Epithelial cell of umbilical artery (primary cell): ENCODE results near the gene ZNF132. TPM values are rescaled to one million over a fixed set of nuclear protein-coding genes. Genes with fewer than 3 reads are reported as not detected.

Experiments used
- total RNA-seq: library from RNA; depleted of rRNA; stranded (reverse); fragments of >200 nt; gene quantifications from 2 replicates; pipeline ENCODE4 v1.2.3, GENCODE V29; 2014

The ZNF132 gene
- 5.5 and 7.8 TPM in 2 replicates for total RNA-seq

DNA sequence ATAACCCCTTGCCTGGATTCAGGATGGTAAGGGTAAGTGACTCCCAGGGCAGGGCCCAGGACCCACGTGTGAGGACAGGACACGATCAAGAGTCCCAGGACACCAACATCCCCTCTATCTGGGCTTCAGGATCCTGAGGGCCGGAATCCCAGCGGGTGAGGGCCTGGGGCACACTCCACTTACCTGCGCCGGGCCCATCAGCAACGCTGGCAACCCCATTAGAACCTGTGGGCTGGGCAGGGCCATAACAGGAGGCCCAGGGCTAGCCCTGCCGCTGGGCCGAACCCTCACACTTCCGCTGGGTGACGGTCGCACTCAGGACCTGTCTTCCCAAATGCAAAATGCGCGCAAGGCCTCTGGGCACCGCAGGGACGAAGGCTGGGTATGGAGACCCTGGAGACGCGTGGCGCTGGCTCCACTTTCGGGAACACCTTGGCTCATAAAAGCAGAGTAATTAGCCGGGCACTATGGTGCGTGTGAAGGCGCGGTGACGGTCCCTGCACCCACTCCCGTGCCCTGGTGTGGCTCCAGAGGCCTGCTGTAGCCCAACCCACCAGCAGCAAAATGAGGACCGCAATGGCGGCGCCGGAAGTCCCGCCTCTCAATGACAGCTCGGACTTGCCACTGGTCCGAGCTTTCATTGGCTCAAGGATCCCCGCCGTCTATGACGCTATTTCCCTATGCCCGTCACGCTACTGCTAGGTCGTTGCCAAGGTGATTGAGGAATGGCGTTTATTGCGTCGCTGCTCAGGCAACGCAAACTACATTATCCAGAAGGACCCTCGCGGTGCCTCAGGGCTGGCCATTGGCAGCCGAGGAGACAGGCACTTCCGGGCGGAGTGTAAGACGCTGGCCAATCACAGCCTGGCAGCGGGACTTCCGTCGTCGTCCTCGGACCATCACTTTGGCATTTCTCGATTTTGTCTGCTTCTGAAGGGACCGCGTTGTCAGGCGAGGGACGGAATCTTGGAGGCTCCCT is at the start of gene ZNF132:
Gene ZNF132, minus strand, starts transcription at position 578 of the 979 bp plus-strand sequence. Its CDS starts 332 bp downstream, at position 246.

GRCh38 chr19:58475714-58476497 is 36.0 kb upstream of the ZNF132 start, which contains the start of gene ZNF446:
Gene ZNF446, plus strand, starts transcription at chr19:58476352. Its CDS starts 867 bp downstream, at chr19:58477219.

GRCh38 chr19:58466760-58467589 is 27.0 kb upstream of the ZNF132 start, which contains the start of gene ZNF324:
Gene ZNF324, plus strand, starts transcription at chr19:58467080. Its CDS starts 2,106 bp downstream, at chr19:58469186.

GRCh38 chr19:58451358-58452101 is 11.6 kb upstream of the ZNF132 start, which contains the start of gene ZNF324B:
Gene ZNF324B, plus strand, starts transcription at chr19:58451622. Its CDS starts 2,080 bp downstream, at chr19:58453702.

DNA sequence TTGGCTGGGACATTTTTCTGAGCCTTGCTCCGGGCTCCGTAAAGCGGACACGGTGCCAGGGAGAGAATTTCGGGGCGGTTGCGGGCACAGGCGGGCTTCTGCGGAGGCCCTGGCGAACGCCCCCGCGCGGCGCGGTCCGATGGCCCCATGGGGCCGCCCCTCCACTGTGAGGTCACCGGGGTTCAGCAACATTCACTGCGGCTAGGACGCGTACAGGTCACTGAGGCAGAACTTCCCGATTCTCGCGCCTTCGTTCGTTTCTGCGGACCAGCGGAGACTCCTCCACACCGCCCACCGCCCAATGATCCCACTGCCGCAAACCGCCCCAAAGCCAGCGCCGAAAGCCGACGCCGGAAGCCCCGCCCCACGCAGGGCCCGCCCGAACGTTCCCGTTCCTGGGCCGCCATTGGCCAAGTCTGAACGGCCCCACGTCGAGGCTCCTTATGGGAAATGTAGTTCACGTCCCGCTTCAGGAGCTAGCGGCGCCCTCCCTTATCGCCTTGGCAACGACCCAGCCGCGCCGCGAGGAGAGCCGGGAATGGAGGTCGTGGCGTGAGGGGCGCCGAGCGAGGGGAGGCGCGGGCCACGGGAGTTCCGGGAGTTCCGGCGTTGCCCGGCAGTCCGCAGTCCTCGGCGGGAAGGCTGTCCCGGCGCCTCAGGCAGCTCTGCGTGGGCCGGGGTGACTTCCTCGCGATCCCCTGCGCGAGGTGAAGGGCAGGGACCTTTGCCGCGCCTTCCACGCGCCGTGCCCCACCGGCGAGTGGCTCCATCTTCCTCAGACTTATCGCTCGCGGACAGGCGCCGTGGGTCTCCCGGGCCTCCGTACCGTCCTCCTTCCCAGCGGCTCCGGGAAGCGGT is 31.6 kb downstream of the ZNF132 start, which contains the start of gene ZNF584:
Gene ZNF584, plus strand, starts transcription at position 498 of the 858 bp plus-strand sequence. CDS start 499 bp downstream, outside the sequence.

GRCh38 chr19:58395220-58395978 is 44.6 kb downstream of the ZNF132 start, which contains the start of gene RNF225:
Gene RNF225, plus strand, starts transcription at chr19:58395656. Its CDS starts 434 bp downstream, at chr19:58396090.

DNA sequence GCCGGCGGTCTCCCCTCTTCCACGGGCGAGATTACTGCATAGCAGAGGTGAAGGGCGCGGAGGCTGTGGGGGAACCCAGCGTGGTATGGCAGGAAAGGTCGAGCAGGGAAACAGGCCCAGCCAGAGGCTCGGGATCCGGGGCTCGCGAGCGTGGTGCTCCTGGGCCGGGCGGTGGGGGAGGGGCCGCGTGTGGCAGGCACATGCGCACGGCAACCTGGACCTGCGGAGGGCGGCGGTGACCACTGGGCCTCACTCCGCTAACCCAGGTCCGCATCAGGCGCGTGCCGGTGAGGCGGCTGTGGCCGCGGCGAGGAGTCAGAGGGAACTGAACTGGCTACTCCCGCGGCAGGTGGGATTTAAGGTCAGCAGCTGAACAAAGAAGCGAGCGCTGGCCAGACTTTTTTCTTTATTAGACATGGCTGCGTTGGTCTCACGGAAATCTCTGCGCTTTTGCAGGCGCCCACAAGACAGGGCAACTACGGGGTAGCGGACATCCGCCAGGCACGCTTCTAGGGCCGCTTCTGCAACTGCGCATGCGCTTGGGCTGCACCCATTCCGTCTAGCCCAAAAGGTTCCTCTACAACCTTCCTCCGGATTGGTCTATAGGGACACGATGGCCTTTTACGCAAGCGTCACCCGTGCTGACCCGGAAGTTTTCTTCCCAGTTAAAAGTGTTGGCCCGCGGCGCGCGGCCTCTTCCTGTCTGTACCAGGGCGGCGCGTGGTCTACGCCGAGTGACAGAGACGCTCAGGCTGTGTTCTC is 53.2 kb downstream of the ZNF132 start, which contains the start of gene RPS5:
Gene RPS5, plus strand, starts transcription at position 694 of the 762 bp plus-strand sequence. CDS start 869 bp downstream, outside the sequence.

Other genes with a start within 250 kb of the ZNF132 start
- 58.1 and 95.7 TPM in 2 replicates for gene ZNF544, start 211.2 kb downstream of the ZNF132 start, total RNA-seq
- gene ZNF8, start 161.2 kb downstream of the ZNF132 start, total RNA-seq: 3.3 and 3.6 TPM in 2 replicates
- 21.4 and 31.2 TPM in 2 replicates for gene ERVK3-1, start 134.8 kb downstream of the ZNF132 start, total RNA-seq
- gene ZSCAN22, start 113.2 kb downstream of the ZNF132 start, total RNA-seq: 2.1 and 2.3 TPM in 2 replicates
- 3.6 and 6.2 TPM in 2 replicates for gene A1BG, start 86.7 kb downstream of the ZNF132 start, total RNA-seq
- 0.65 and 1.4 TPM in 2 replicates for gene ZNF497, start 77.4 kb downstream of the ZNF132 start, total RNA-seq
- gene ZNF837, start 59.1 kb downstream of the ZNF132 start, total RNA-seq: 1.2 and 2.9 TPM in 2 replicates
- gene RPS5, start 52.9 kb downstream of the ZNF132 start, total RNA-seq: 1,884 and 2,690 TPM in 2 replicates
- not detected in 2 replicates for gene RNF225, start 44.5 kb downstream of the ZNF132 start, total RNA-seq
- gene ZNF584, start 31.5 kb downstream of the ZNF132 start, total RNA-seq: 10.8 and 15.3 TPM in 2 replicates
- gene ZNF324B, start 11.5 kb upstream of the ZNF132 start, total RNA-seq: 6.8 and 9.4 TPM in 2 replicates
- gene ZNF324, start 26.9 kb upstream of the ZNF132 start, total RNA-seq: 11.4 and 13.7 TPM in 2 replicates
- gene ZNF446, start 36.2 kb upstream of the ZNF132 start, total RNA-seq: 4.3 and 4.9 TPM in 2 replicates
- 5.3 and 5.5 TPM in 2 replicates for gene SLC27A5, start 71.8 kb upstream of the ZNF132 start, total RNA-seq
- gene ZBTB45, start 79.7 kb upstream of the ZNF132 start, total RNA-seq: 5.2 and 5.9 TPM in 2 replicates
- gene TRIM28, start 103.9 kb upstream of the ZNF132 start, total RNA-seq: 286 and 350 TPM in 2 replicates
- gene CHMP2A, start 115.0 kb upstream of the ZNF132 start, total RNA-seq: 98.6 and 119 TPM in 2 replicates
- gene UBE2M, start 118.5 kb upstream of the ZNF132 start, total RNA-seq: 95.1 and 95.5 TPM in 2 replicates
- gene MZF1, start 133.2 kb upstream of the ZNF132 start, total RNA-seq: 7.9 and 9.4 TPM in 2 replicates